ENCODE measurements around the gene FUT4.
A peak's percentile ranks its signal among the peaks of the same experiment; 100 is the strongest.

GRCh38 chr11:94519478-94520084, 24.1 kb upstream of the FUT4 start:
- TF ChIP-seq CTCF (IDR thresholded peaks at IDR 0.05), result peak; percentile 55 to 78 (median 71)
- no peak for TF ChIP-seq POLR2A (IDR thresholded peaks at IDR 0.05)
- TF ChIP-seq EP300 (IDR thresholded peaks at IDR 0.05; ENCODE audit: low read depth), result no peak
- TF ChIP-seq POLR2AphosphoS5 (IDR thresholded peaks at IDR 0.05), result no peak

Measured in transverse colon (tissue), 4 donors.